WTC11 (cell line): ENCODE measurements around the gene PRDM5. TPM values are rescaled to one million over a fixed set of nuclear protein-coding genes. Genes with fewer than 3 reads are reported as not detected.

Experiments used
- ATAC-seq: fragments of 200-7000 bp; cut with Tn5 transposase; 2 replicates; pipeline ENCODE4 v1.10.0; 2021; ENCODE audit warnings: mild to moderate bottlenecking, moderate library complexity
- CTCF ChIA-PET: fragments of 300-600 bp; sonication (Branson Sonifier 250); formaldehyde crosslinking; loops from one replicate; lab custom pipeline; 2021; ENCODE audit warnings: antibody characterized with exemption; lab: Charles Lee
- POLR2A ChIA-PET: fragments of 350-600 bp; sonication (Branson Sonifier 250); formaldehyde crosslinking; loops from one replicate; lab custom pipeline; 2021; ENCODE audit warnings: antibody characterized with exemption; lab: Charles Lee
- DNase-seq: peaks from one replicate; pipeline ENCODE4 v3.0.0; 2021; ENCODE audit warnings: low spot score
- H3K27ac Mint-ChIP-seq: 2 replicates; pipeline ENCODE4 v1.8.0; 2021; ENCODE audit warnings: mixed read lengths
- H3K27me3 Mint-ChIP-seq: 2 replicates; pipeline ENCODE4 v1.8.0; 2021; ENCODE audit warnings: low read depth, mild to moderate bottlenecking, moderate library complexity, mixed read lengths
- H3K36me3 Mint-ChIP-seq: 2 replicates; pipeline ENCODE4 v1.8.0; 2021; ENCODE audit warnings: mixed read lengths
- H3K4me1 Mint-ChIP-seq: 2 replicates; pipeline ENCODE4 v1.8.0; 2022; ENCODE audit warnings: mixed read lengths
- H3K4me3 Mint-ChIP-seq: 2 replicates; pipeline ENCODE4 v1.8.0; 2021; ENCODE audit warnings: mild to moderate bottlenecking, moderate library complexity, mixed read lengths
- H3K9me3 Mint-ChIP-seq: 2 replicates; pipeline ENCODE4 v1.8.0; 2021; ENCODE audit warnings: mixed read lengths
- ATF1 ChIP-seq: sonication (generic); formaldehyde crosslinking; IDR thresholded peaks from 2 replicates; pipeline ENCODE4 v1.8.1; 2023; ENCODE audit warnings: mild to moderate bottlenecking, moderate library complexity, missing genetic modification reagents
- ELF4 ChIP-seq: sonication (generic); formaldehyde crosslinking; IDR thresholded peaks from 2 replicates; pipeline ENCODE4 v1.8.1; 2022; ENCODE audit warnings: low read depth, mild to moderate bottlenecking, moderate library complexity, missing genetic modification reagents
- ETV6 ChIP-seq: sonication (generic); formaldehyde crosslinking; IDR thresholded peaks from 2 replicates; pipeline ENCODE4 v1.8.1; 2022; ENCODE audit warnings: mild to moderate bottlenecking, missing genetic modification reagents
- GRHL2 ChIP-seq: fragments of 250-450 bp; sonication (Bioruptor Pico); IDR thresholded peaks from 2 replicates; pipeline ENCODE4 v1.8.0; 2022; ENCODE audit warnings: mild to moderate bottlenecking, moderate library complexity; ENCODE audit not compliant: insufficient replicate concordance, severe bottlenecking
- MXD4 ChIP-seq: fragments of 250-450 bp; sonication (Bioruptor Pico); IDR thresholded peaks from 2 replicates; pipeline ENCODE4 v1.8.0; 2021; ENCODE audit warnings: mild to moderate bottlenecking, moderate library complexity, borderline replicate concordance
- NFE2L1 ChIP-seq: sonication (generic); formaldehyde crosslinking; IDR thresholded peaks from 2 replicates; pipeline ENCODE4 v1.8.1; 2023; ENCODE audit warnings: missing genetic modification reagents
- OVOL2 ChIP-seq: fragments of 250-450 bp; sonication (Bioruptor Pico); IDR thresholded peaks from 2 replicates; pipeline ENCODE4 v1.9.0; 2021; ENCODE audit warnings: mild to moderate bottlenecking, borderline replicate concordance
- SP1 ChIP-seq: sonication (generic); formaldehyde crosslinking; conservative IDR thresholded peaks from 2 replicates; pipeline ENCODE4 v1.8.1; 2022; ENCODE audit warnings: missing genetic modification reagents
- TCF7 ChIP-seq: sonication (generic); formaldehyde crosslinking; IDR thresholded peaks from 2 replicates; pipeline ENCODE4 v1.8.0; 2022; ENCODE audit warnings: mild to moderate bottlenecking, low read depth, missing genetic modification reagents, moderate library complexity
- TEAD4 ChIP-seq: sonication (generic); formaldehyde crosslinking; IDR thresholded peaks from 2 replicates; pipeline ENCODE4 v1.8.0; 2022; ENCODE audit warnings: mild to moderate bottlenecking, missing genetic modification reagents
- ZNF263 ChIP-seq: sonication (generic); formaldehyde crosslinking; IDR thresholded peaks from 2 replicates; pipeline ENCODE4 v1.8.1; 2022; ENCODE audit warnings: low read depth, mild to moderate bottlenecking, moderate library complexity, missing genetic modification reagents
- total RNA-seq: library from RNA; stranded (reverse); gene quantifications from 3 replicates; pipeline ENCODE4 v1.2.3, GENCODE V29; 2021
- TF ChIP-seq, protein P1 (sequence below): sonication (generic); formaldehyde crosslinking; IDR thresholded peaks from 2 replicates; pipeline ENCODE4 v1.8.0; 2023; ENCODE audit warnings: missing genetic modification reagents, mild to moderate bottlenecking, borderline replicate concordance
- TF ChIP-seq, protein P2 (sequence below): sonication (generic); formaldehyde crosslinking; conservative IDR thresholded peaks from 2 replicates; pipeline ENCODE4 v1.8.1; 2023; ENCODE audit warnings: mild to moderate bottlenecking, low read depth, missing genetic modification reagents, moderate library complexity
- TF ChIP-seq, protein P3 (sequence below): fragments of 250-450 bp; sonication (Bioruptor Pico); IDR thresholded peaks from 2 replicates; pipeline ENCODE4 v2.1.2; 2022; ENCODE audit warnings: mild to moderate bottlenecking, moderate library complexity
- TF ChIP-seq, protein P4 (sequence below): fragments of 250-450 bp; sonication (Bioruptor Pico); IDR thresholded peaks from 2 replicates; pipeline ENCODE4 v1.8.0; 2021; ENCODE audit warnings: mild to moderate bottlenecking

Gene PRDM5
- total RNA-seq, 1 experiment from 2014 or later, result 47.0 TPM

DNA sequence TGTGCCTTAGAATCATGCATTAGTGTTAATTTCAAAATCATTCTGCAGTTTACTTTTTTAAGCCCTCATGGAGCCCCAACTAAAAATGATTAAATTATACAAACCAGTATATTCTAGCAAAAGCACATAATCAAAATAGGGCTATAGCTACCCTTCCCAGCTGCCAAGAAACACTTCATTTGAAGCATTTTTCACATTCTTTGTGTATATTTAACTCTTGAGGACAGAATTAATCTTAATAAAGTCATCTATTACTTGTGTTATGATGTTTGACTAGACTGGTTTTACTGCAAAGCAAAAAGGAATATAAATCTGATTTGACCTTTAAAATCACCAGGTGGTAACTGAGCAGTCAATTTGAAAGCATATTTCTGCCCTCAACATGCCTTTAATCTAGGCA is 145.1 kb downstream of the PRDM5 start:
- no peaks in the 10 kb centered on the region for H3K27me3 Mint-ChIP-seq
- DNase-seq, result no peak
- TF ChIP-seq ETV6 (no peak), GRHL2 (CRISPR knock-in tag) (no peak), OVOL2 (CRISPR knock-in tag) (no peak)
- TF ChIP-seq, protein P1, sequence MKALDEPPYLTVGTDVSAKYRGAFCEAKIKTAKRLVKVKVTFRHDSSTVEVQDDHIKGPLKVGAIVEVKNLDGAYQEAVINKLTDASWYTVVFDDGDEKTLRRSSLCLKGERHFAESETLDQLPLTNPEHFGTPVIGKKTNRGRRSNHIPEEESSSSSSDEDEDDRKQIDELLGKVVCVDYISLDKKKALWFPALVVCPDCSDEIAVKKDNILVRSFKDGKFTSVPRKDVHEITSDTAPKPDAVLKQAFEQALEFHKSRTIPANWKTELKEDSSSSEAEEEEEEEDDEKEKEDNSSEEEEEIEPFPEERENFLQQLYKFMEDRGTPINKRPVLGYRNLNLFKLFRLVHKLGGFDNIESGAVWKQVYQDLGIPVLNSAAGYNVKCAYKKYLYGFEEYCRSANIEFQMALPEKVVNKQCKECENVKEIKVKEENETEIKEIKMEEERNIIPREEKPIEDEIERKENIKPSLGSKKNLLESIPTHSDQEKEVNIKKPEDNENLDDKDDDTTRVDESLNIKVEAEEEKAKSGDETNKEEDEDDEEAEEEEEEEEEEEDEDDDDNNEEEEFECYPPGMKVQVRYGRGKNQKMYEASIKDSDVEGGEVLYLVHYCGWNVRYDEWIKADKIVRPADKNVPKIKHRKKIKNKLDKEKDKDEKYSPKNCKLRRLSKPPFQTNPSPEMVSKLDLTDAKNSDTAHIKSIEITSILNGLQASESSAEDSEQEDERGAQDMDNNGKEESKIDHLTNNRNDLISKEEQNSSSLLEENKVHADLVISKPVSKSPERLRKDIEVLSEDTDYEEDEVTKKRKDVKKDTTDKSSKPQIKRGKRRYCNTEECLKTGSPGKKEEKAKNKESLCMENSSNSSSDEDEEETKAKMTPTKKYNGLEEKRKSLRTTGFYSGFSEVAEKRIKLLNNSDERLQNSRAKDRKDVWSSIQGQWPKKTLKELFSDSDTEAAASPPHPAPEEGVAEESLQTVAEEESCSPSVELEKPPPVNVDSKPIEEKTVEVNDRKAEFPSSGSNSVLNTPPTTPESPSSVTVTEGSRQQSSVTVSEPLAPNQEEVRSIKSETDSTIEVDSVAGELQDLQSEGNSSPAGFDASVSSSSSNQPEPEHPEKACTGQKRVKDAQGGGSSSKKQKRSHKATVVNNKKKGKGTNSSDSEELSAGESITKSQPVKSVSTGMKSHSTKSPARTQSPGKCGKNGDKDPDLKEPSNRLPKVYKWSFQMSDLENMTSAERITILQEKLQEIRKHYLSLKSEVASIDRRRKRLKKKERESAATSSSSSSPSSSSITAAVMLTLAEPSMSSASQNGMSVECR (CRISPR knock-in tag), result no peak
- TF ChIP-seq, protein P2, sequence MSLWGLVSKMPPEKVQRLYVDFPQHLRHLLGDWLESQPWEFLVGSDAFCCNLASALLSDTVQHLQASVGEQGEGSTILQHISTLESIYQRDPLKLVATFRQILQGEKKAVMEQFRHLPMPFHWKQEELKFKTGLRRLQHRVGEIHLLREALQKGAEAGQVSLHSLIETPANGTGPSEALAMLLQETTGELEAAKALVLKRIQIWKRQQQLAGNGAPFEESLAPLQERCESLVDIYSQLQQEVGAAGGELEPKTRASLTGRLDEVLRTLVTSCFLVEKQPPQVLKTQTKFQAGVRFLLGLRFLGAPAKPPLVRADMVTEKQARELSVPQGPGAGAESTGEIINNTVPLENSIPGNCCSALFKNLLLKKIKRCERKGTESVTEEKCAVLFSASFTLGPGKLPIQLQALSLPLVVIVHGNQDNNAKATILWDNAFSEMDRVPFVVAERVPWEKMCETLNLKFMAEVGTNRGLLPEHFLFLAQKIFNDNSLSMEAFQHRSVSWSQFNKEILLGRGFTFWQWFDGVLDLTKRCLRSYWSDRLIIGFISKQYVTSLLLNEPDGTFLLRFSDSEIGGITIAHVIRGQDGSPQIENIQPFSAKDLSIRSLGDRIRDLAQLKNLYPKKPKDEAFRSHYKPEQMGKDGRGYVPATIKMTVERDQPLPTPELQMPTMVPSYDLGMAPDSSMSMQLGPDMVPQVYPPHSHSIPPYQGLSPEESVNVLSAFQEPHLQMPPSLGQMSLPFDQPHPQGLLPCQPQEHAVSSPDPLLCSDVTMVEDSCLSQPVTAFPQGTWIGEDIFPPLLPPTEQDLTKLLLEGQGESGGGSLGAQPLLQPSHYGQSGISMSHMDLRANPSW (CRISPR knock-in tag), result no peak
- TF ChIP-seq, protein P3, sequence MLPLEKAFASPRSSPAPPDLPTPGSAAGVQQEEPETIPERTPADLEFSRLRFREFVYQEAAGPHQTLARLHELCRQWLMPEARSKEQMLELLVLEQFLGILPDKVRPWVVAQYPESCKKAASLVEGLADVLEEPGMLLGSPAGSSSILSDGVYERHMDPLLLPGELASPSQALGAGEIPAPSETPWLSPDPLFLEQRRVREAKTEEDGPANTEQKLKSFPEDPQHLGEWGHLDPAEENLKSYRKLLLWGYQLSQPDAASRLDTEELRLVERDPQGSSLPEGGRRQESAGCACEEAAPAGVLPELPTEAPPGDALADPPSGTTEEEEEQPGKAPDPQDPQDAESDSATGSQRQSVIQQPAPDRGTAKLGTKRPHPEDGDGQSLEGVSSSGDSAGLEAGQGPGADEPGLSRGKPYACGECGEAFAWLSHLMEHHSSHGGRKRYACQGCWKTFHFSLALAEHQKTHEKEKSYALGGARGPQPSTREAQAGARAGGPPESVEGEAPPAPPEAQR, result no peak
- TF ChIP-seq, all 79 proteins: peak for 0
- peaks cover 4% of the 10 kb centered on the region; the same call in 1 of the 2 replicates for H3K36me3 Mint-ChIP-seq
- ChIA-PET POLR2A (no interaction called here), CTCF (no interaction called here)
- ATAC-seq, result no peak
- H3K4me1 Mint-ChIP-seq, result peaks cover 3% of the 10 kb centered on the region
- no peak overlapping the region for H3K4me3 Mint-ChIP-seq
- no peaks in the 10 kb centered on the region for H3K9me3 Mint-ChIP-seq
- H3K27ac Mint-ChIP-seq, result no peak overlapping the region

DNA sequence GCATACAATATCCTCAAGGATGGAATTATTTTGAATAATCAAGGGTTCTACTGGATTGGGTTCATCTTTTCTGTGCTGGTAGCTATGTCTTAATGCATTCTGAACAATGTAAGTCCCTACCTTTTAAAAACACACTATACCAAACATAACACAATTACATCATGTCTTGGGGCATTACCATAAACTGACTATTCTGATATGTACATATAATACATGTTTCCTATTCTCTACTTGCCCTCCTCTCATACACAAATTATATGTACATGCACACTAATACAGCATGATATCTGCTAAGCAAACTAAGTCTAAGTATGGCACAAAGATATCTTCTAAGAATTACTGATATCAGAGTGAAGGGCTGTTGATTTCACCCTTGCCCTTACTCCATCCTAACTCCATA is 147.1 kb downstream of the PRDM5 start:
- Mint-ChIP-seq H3K4me3 (no peak overlapping the region), H3K27me3 (no peaks in the 10 kb centered on the region), H3K36me3 (peaks cover 14% of the 10 kb centered on the region), H3K27ac (no peak overlapping the region), H3K4me1 (no peaks in the 10 kb centered on the region), H3K9me3 (peaks cover 15% of the 10 kb centered on the region)
- ChIA-PET CTCF (no interaction called here), POLR2A (no interaction called here)
- DNase-seq, result no peak
- ATAC-seq, result no peak
- no peak for TF ChIP-seq TCF7 (CRISPR knock-in tag)
- no peak for TF ChIP-seq ZNF263 (CRISPR knock-in tag)
- no peak for TF ChIP-seq MXD4 (CRISPR knock-in tag)
- TF ChIP-seq, protein P1 (CRISPR knock-in tag), result no peak
- TF ChIP-seq ELF4 (CRISPR knock-in tag), result no peak
- TF ChIP-seq TEAD4, result no peak
- TF ChIP-seq, protein P2 (CRISPR knock-in tag), result no peak
- no peak for TF ChIP-seq NFE2L1 (CRISPR knock-in tag)
- TF ChIP-seq ATF1, result no peak
- TF ChIP-seq, protein P4, sequence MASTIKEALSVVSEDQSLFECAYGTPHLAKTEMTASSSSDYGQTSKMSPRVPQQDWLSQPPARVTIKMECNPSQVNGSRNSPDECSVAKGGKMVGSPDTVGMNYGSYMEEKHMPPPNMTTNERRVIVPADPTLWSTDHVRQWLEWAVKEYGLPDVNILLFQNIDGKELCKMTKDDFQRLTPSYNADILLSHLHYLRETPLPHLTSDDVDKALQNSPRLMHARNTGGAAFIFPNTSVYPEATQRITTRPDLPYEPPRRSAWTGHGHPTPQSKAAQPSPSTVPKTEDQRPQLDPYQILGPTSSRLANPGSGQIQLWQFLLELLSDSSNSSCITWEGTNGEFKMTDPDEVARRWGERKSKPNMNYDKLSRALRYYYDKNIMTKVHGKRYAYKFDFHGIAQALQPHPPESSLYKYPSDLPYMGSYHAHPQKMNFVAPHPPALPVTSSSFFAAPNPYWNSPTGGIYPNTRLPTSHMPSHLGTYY (CRISPR knock-in tag), result no peak
- no peak for TF ChIP-seq SP1 (CRISPR knock-in tag)
